Natural killer cell treated with Interleukin-12 subunit alpha and Interleukin-12 subunit beta and Interleukin-15 and Interleukin-18, amount 100 ng/mL, for 72 hours (primary cell): ENCODE data around the gene GBA3. TPM values are rescaled to one million over a fixed set of nuclear protein-coding genes. Genes with fewer than 3 reads are reported as not detected.

Experiments
- ATAC-seq, 2 donors: fragments of 150-1000 bp; cut with Tn5 transposase in 1 of 2; sonication (Bioruptor Pico), chemical (Tn5 transposase) in 1 of 2; 2 replicates each; pipeline ENCODE4 v1.10.0; 2021
- DNase-seq: peaks from one replicate; pipeline ENCODE4 v3.0.0; 2022; ENCODE audit warnings: low spot score
- H3K27ac Mint-ChIP-seq, 2 donors: 1 replicate in 1 of 2; 2 replicates in 1 of 2; pipeline ENCODE4 v1.8.0; 2022; ENCODE audit warnings: mixed read lengths in 2 of 2, mild to moderate bottlenecking in 1 of 2, moderate library complexity in 1 of 2
- H3K27me3 Mint-ChIP-seq, 2 donors: 1 replicate in 1 of 2; 2 replicates in 1 of 2; pipeline ENCODE4 v1.8.0; 2022; ENCODE audit warnings: mixed read lengths in 2 of 2
- H3K36me3 Mint-ChIP-seq: one replicate; pipeline ENCODE4 v1.8.0; 2022; ENCODE audit warnings: mixed read lengths
- H3K4me1 Mint-ChIP-seq, 2 donors: 1 replicate in 1 of 2; 2 replicates in 1 of 2; pipeline ENCODE4 v1.8.0; 2022; ENCODE audit warnings: low read depth in 2 of 2, mixed read lengths in 2 of 2, mild to moderate bottlenecking in 1 of 2
- H3K4me3 Mint-ChIP-seq: one replicate; pipeline ENCODE4 v1.8.0; 2022; ENCODE audit warnings: mixed read lengths
- H3K9me3 Mint-ChIP-seq: 2 replicates; pipeline ENCODE4 v1.8.0; 2022; ENCODE audit warnings: mixed read lengths
- total RNA-seq, 2 donors: library from RNA; stranded (reverse); gene quantifications; one replicate each; pipeline ENCODE4 v1.2.3, GENCODE V29; 2022

Gene GBA3
- total RNA-seq, 2 donors from 2014 or later, result 0.29 TPM; not detected in 1

- H3K9me3 Mint-ChIP-seq, result peaks cover 8% of the 10 kb centered on the region
- H3K36me3 Mint-ChIP-seq, result no peaks in the 10 kb centered on the region
- ATAC-seq (no peak), DNase-seq (no peak)
- no peaks in the 10 kb centered on the region for H3K27me3 Mint-ChIP-seq
- no peaks in the 10 kb centered on the region for H3K4me1 Mint-ChIP-seq
- H3K27ac Mint-ChIP-seq, result no peak overlapping the region
- H3K4me3 Mint-ChIP-seq, result no peak overlapping the region
Observed at GRCh38 chr4:22848332-22848731, 155.6 kb downstream of the GBA3 start.

- DNase-seq (no peak), ATAC-seq (no peak)
- Mint-ChIP-seq H3K27me3 (no peaks in the 10 kb centered on the region), H3K27ac (no peak overlapping the region), H3K36me3 (no peaks in the 10 kb centered on the region), H3K4me1 (no peaks in the 10 kb centered on the region), H3K4me3 (no peak overlapping the region), H3K9me3 (peaks cover 8% of the 10 kb centered on the region)
Observed at GRCh38 chr4:22850055-22850454, 157.3 kb downstream of the GBA3 start.

GRCh38 chr4:22850630-22851029 is 157.9 kb downstream of the GBA3 start:
- Mint-ChIP-seq H3K9me3 (peaks cover 8% of the 10 kb centered on the region), H3K27ac (no peak overlapping the region), H3K4me1 (no peaks in the 10 kb centered on the region), H3K36me3 (no peaks in the 10 kb centered on the region), H3K27me3 (no peaks in the 10 kb centered on the region), H3K4me3 (no peak overlapping the region)
- ATAC-seq, result no peak
- DNase-seq, result no peak

GRCh38 chr4:22857411-22857810 is 164.7 kb downstream of the GBA3 start:
- H3K27ac Mint-ChIP-seq, result no peak overlapping the region
- DNase-seq (no peak), ATAC-seq (no peak)
- no peak overlapping the region for H3K4me3 Mint-ChIP-seq
- no peaks in the 10 kb centered on the region for H3K36me3 Mint-ChIP-seq
- H3K27me3 Mint-ChIP-seq, result no peaks in the 10 kb centered on the region
- H3K4me1 Mint-ChIP-seq, result no peaks in the 10 kb centered on the region
- no peaks in the 10 kb centered on the region for H3K9me3 Mint-ChIP-seq

GRCh38 chr4:22859318-22859717 is 166.6 kb downstream of the GBA3 start:
- Mint-ChIP-seq H3K27me3 (no peaks in the 10 kb centered on the region), H3K4me3 (no peak overlapping the region), H3K27ac (no peak overlapping the region), H3K4me1 (no peaks in the 10 kb centered on the region), H3K36me3 (no peaks in the 10 kb centered on the region), H3K9me3 (peaks cover 3% of the 10 kb centered on the region)
- DNase-seq (no peak), ATAC-seq (no peak)

Other genes with a start within 250 kb of the GBA3 start
- gene ADGRA3, start 176.9 kb upstream of the GBA3 start, total RNA-seq, result 1 to 10 TPM; 5.3 to 8.2 TPM